Ishikawa (cell line): ENCODE results near the gene HUS1.
A peak's percentile ranks its signal among the peaks of the same experiment; 100 is the strongest.

ENCODE experiments used
- CEBPB ChIP-seq: IDR thresholded peaks from 2 replicates; pipeline ENCODE4 v1.6.1; 2012
- CREB1 ChIP-seq: IDR thresholded peaks from 2 replicates; pipeline ENCODE4 v1.6.1; 2012; ENCODE audit warnings: low read depth
- EGR1 ChIP-seq: IDR thresholded peaks from 2 replicates; pipeline ENCODE4 v1.6.1; 2012
- EP300 ChIP-seq: IDR thresholded peaks from 2 replicates; pipeline ENCODE4 v1.6.1; 2012; ENCODE audit warnings: borderline replicate concordance
- FOXM1 ChIP-seq: IDR thresholded peaks from 2 replicates; pipeline ENCODE4 v1.6.1; 2012; ENCODE audit warnings: low read depth, borderline replicate concordance
- NFIC ChIP-seq: IDR thresholded peaks from 2 replicates; pipeline ENCODE4 v1.6.1; 2012
- RAD21 ChIP-seq: IDR thresholded peaks from 2 replicates; pipeline ENCODE4 v1.6.1; 2012; ENCODE audit warnings: low read depth
- TAF1 ChIP-seq: IDR thresholded peaks from 2 replicates; pipeline ENCODE4 v1.6.1; 2012; ENCODE audit warnings: low read depth, mild to moderate bottlenecking
- TEAD4 ChIP-seq: IDR thresholded peaks from 2 replicates; pipeline ENCODE4 v1.6.1; 2012
- YY1 ChIP-seq: IDR thresholded peaks from 2 replicates; pipeline ENCODE4 v1.6.1; 2012; ENCODE audit warnings: low read depth
- ZBTB7A ChIP-seq: IDR thresholded peaks from 2 replicates; pipeline ENCODE4 v1.6.1; 2012; ENCODE audit warnings: low read depth
- TF ChIP-seq, protein P1 (sequence below): IDR thresholded peaks from 2 replicates; pipeline ENCODE4 v1.6.1; 2012
- TF ChIP-seq, protein P2 (sequence below): IDR thresholded peaks from 2 replicates; pipeline ENCODE4 v1.6.1; 2012; ENCODE audit warnings: low read depth, mild to moderate bottlenecking
- TF ChIP-seq, protein P3 (sequence below): IDR thresholded peaks from 2 replicates; pipeline ENCODE4 v1.6.1; 2012

The HUS1 gene

DNA sequence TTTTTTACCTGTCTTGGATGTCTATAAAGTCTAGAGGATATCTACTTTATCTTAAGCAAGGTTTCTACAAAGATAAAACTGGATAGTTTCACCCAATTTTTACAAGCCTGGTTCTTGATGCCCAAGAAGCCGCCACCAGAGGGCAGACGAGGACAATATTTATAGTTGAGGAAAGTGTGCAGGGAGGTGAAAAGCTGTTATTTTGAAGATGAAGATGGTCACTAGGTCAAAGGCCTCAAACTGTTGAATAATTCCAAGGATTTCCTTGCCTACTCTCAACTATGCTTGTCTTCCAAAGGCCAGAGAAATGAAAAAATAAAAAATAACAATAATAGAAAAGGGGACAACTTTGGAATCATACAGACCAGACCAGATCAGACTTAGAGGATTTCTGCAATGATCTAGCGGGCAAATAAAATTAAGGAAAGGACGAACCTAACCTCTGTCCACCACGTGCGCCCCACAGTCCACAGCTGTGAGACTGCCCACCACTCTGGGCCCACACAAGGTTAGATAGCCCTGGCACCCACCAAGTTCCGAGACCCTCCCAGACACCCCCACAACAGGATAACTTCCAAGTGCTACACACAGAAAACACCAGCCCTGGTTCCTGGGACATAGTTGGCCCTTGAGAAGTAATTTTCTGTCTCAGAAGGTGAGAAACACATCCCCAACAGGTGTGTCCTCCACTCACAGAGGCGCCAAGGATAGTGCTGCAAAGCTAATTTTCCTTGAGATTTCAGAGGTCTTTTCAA is 34.0 kb downstream of the HUS1 start:
- TF ChIP-seq, protein P1, sequence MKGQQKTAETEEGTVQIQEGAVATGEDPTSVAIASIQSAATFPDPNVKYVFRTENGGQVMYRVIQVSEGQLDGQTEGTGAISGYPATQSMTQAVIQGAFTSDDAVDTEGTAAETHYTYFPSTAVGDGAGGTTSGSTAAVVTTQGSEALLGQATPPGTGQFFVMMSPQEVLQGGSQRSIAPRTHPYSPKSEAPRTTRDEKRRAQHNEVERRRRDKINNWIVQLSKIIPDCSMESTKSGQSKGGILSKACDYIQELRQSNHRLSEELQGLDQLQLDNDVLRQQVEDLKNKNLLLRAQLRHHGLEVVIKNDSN, result no peak
- peak; percentile 83 for TF ChIP-seq RAD21

DNA sequence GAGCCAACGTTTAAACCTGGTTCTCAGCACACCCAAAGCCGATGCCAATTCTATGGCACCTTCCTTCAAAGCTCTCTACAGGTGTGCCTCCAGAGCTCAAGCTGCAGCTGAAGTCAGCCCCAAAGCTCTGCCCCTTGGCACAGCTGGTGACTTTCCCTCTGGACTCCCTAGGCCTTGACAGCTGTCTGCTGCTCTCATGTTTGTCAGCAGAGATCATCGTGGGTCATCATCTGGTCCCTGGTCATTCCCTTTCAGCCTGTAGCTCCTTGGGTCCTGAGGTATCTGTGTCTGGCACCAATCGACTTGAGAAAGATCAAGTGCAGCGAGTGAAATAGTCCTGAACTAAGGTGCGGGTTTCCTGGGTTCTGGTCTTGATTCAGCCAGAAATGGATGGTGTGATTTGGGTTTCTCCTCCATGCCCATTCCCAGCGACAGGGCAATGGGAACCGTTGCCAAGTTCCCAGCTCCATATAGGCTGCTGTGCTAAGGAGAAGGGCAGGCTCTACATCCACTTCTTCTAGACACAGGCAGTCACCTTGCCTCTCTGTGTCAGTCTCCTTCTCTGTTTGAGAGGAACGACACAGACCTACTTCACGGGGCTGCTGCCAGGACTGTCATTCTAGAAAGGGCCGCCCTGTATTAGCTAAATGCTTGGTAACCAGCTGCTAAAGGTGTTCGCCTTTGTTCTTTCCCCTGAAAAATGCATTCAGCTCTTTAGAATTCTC is 34.7 kb downstream of the HUS1 start:
- no peak for TF ChIP-seq ZBTB7A
- TF ChIP-seq RAD21, result no peak
- TF ChIP-seq, protein P2, sequence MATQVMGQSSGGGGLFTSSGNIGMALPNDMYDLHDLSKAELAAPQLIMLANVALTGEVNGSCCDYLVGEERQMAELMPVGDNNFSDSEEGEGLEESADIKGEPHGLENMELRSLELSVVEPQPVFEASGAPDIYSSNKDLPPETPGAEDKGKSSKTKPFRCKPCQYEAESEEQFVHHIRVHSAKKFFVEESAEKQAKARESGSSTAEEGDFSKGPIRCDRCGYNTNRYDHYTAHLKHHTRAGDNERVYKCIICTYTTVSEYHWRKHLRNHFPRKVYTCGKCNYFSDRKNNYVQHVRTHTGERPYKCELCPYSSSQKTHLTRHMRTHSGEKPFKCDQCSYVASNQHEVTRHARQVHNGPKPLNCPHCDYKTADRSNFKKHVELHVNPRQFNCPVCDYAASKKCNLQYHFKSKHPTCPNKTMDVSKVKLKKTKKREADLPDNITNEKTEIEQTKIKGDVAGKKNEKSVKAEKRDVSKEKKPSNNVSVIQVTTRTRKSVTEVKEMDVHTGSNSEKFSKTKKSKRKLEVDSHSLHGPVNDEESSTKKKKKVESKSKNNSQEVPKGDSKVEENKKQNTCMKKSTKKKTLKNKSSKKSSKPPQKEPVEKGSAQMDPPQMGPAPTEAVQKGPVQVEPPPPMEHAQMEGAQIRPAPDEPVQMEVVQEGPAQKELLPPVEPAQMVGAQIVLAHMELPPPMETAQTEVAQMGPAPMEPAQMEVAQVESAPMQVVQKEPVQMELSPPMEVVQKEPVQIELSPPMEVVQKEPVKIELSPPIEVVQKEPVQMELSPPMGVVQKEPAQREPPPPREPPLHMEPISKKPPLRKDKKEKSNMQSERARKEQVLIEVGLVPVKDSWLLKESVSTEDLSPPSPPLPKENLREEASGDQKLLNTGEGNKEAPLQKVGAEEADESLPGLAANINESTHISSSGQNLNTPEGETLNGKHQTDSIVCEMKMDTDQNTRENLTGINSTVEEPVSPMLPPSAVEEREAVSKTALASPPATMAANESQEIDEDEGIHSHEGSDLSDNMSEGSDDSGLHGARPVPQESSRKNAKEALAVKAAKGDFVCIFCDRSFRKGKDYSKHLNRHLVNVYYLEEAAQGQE, result no peak
- no peak for TF ChIP-seq YY1
- no peak for TF ChIP-seq EP300
- TF ChIP-seq FOXM1, result no peak
- TF ChIP-seq, protein P1, result no peak
- no peak for TF ChIP-seq CREB1
- TF ChIP-seq TEAD4, result no peak
- TF ChIP-seq NFIC, result no peak
- TF ChIP-seq EGR1, result no peak
- TF ChIP-seq TAF1, result no peak
- TF ChIP-seq, protein P3, sequence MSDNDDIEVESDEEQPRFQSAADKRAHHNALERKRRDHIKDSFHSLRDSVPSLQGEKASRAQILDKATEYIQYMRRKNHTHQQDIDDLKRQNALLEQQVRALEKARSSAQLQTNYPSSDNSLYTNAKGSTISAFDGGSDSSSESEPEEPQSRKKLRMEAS, result no peak

DNA sequence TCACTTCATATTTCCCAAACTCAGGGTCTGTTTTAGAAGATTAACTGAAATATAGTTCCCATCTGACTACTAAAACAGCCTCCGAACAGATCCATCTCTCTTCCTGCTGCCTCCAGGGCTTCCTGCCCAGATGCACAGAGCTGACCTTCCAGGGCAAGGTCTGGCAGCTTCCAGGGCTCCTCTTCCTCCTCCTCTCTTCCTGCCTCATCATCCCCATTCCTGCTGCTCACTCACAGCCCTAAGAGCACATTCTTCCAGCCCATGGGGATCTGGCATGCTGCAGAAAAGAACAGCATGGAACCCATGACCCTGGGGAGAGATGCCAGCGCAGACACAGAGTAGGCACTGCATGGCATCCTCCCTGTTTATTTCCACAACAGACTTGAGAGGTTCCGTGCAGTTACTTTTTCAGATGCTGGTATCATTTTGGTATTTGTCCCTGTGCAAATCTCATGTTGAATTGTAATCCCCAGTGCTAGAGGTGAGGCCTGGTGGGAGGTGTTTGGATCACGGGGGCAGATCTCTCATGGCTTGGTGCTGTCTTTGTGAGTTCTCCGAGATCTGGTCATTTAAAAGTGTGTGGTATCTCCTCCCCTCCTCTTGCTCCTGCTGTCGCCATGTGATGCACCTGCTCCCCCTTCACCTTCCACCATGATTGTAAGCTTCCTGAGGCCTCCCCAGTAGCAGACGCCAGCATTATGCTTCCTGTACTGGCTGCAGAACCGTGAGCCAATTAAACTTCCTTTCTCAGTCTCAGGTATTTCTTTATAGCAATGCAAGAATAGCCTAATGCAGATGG is 35.5 kb downstream of the HUS1 start:
- TF ChIP-seq RAD21 (no peak), EP300 (no peak), FOXM1 (no peak), CEBPB (no peak), NFIC (no peak), YY1 (no peak), ZBTB7A (no peak), CREB1 (no peak), TAF1 (no peak), TEAD4 (no peak), EGR1 (no peak)
- TF ChIP-seq, protein P2, result no peak
- TF ChIP-seq, protein P1, result no peak
- TF ChIP-seq, protein P3, result no peak

DNA sequence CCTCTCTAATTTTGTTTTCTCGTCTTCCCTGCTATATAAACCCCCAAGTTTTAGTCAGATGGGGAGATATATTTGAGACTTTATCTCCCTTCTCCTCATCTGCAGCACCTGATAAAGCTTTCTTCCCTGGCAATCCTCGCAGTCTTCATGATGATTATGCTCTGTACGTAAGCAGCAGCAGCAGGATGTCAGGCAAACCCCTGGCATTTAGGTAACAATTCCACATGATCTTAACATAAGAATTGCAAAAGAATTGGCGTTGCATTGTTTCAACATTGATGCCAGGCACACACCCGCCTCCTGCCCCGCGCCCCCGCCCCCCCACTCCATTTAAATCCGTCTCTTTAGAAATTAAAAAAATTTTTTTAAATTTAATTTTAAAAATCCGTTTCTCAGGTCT is 37.3 kb downstream of the HUS1 start:
- TF ChIP-seq ZBTB7A (no peak), RAD21 (no peak), CREB1 (no peak), TAF1 (no peak)

DNA sequence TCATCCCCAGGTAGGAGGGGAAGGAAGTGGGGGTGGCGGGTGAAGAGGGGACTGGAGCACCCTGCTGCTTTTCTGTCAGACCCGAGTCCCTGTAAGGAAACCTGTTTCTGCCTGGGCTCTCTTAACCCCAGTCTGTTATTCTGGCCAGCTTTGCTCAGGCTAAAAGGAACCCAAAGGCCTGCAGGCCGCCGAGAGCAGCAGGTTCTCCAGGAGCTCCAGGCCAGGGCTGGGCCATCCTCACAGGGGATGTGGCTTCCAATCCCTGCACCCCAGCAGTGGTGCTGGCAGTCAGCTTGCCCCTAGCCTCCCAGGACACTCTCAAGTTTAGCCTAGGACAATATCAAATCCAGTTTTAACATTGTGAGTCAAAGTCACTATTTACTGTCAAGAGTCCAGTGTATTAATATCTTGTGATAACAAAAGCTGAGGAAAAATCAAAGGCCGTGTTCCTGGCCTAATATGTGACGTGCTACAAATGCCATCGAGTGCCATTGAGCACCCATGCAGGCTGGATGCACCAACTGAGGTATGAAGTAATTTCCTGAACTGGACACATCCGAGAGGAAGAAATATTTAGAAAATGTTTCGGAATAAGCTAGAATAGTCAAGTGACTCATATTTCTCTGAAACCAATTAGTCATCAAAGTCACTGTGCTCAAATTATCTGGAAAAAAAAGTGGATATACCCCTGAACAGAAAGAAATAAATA is 38.1 kb downstream of the HUS1 start:
- TF ChIP-seq TEAD4 (no peak), EGR1 (no peak), RAD21 (no peak), YY1 (no peak), NFIC (no peak)
